ENCODE results near the gene DAB2IP. TPM values are rescaled to one million over a fixed set of nuclear protein-coding genes. Genes with fewer than 3 reads are reported as not detected.

DAB2IP gene
- total and polyA plus RNA-seq, 2 donors from 2014 or later: 33.8 to 105 TPM

DNA sequence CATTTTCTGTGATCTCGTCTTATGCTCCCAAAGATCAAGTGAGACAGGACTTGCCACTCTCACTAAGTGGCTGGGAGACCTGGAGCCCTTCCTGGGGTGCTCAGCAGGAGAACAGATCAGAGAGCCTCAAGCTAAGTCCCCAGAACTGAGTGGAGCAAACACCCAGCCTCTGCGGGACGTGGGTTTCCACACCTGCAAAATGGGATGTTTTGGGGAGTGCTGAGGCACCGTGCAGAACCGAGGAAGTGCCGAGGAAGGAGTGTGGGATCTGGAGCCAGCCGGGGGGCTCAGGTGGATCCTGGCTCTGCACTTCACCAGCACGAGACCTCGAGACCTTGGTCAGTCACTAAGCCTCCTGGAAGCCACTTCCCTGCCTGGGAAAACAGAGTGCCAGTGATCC, 166.0 kb downstream of the DAB2IP start:
- H3K27me3 ChIP-seq (ENCODE audit: control insufficient read depth, insufficient read depth, low read length): no peaks in the 10 kb centered on the region
- DNase-seq (no peak), FAIRE-seq (no peak)
- no peak overlapping the region for H3K27ac ChIP-seq (ENCODE audit: low read depth in 2 of 2, low read length in 2 of 2)
- H3K9ac ChIP-seq (ENCODE audit: low read length in 3 of 3): no peak overlapping the region
- no peaks in the 10 kb centered on the region for H3K36me3 ChIP-seq (ENCODE audit: control insufficient read depth in 2 of 3, insufficient read depth in 3 of 3, low read length in 3 of 3)
- TF ChIP-seq, protein P1, sequence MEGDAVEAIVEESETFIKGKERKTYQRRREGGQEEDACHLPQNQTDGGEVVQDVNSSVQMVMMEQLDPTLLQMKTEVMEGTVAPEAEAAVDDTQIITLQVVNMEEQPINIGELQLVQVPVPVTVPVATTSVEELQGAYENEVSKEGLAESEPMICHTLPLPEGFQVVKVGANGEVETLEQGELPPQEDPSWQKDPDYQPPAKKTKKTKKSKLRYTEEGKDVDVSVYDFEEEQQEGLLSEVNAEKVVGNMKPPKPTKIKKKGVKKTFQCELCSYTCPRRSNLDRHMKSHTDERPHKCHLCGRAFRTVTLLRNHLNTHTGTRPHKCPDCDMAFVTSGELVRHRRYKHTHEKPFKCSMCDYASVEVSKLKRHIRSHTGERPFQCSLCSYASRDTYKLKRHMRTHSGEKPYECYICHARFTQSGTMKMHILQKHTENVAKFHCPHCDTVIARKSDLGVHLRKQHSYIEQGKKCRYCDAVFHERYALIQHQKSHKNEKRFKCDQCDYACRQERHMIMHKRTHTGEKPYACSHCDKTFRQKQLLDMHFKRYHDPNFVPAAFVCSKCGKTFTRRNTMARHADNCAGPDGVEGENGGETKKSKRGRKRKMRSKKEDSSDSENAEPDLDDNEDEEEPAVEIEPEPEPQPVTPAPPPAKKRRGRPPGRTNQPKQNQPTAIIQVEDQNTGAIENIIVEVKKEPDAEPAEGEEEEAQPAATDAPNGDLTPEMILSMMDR (IDR thresholded peaks at IDR 0.05; ENCODE audit: borderline replicate concordance, extremely low read depth, insufficient read depth): no peak
- H3K4me1 ChIP-seq (ENCODE audit: control insufficient read depth in 2 of 3, insufficient read depth in 2 of 3, low read depth in 1 of 3, low read length in 3 of 3): no peaks in the 10 kb centered on the region
- intact Hi-C loops (cut with DNase I): no loop called here
- no peaks in the 10 kb centered on the region for H3K9me3 ChIP-seq (ENCODE audit: control insufficient read depth in 2 of 3, insufficient read depth in 1 of 3, low read length in 3 of 3)
- H3K4me3 ChIP-seq (ENCODE audit: low read length in 3 of 3): no peak overlapping the region

DNA sequence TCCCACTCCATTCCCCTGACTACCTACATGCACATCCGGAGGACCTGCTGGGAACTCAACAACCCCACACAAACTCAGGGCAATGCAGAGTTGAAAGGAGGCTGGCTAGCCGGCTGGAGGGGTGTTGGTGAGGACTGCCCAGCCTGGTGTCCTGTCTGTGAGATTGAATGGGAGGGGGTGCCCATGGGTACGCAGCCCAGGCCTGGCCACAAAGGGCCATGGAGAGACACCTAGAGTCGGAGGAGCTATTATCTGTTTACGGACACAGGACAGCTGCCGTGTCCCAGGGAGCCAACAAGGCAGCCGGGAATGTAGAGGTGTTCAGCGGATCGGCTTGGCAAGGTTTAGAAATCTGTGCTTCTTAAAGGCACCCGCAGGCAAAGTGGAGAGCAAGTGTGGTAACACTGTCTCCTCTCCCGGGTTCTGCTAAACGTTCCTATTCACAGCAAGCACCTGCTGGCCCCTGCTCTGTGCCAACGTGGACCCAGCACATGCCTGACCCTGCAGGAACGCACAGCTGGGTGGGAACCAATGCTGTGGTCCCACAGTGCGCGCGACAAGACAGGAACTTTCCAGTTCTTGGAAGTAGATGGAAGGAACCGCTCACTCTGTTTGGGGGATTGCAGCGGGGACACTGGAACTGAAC, 166.7 kb downstream of the DAB2IP start:
- no peak overlapping the region for H3K4me3 ChIP-seq (ENCODE audit: low read length in 3 of 3)
- intact Hi-C loops (cut with DNase I): no loop called here
- no peaks in the 10 kb centered on the region for H3K9me3 ChIP-seq (ENCODE audit: control insufficient read depth in 2 of 3, insufficient read depth in 1 of 3, low read length in 3 of 3)
- H3K27ac ChIP-seq (ENCODE audit: low read depth in 2 of 2, low read length in 2 of 2): no peak overlapping the region
- TF ChIP-seq, protein P1 (IDR thresholded peaks at IDR 0.05; ENCODE audit: borderline replicate concordance, extremely low read depth, insufficient read depth): no peak
- peak in 1 of 5 donors; percentile 37 for DNase-seq
- H3K9ac ChIP-seq (ENCODE audit: low read length in 3 of 3): no peak overlapping the region
- no peak for FAIRE-seq
- no peaks in the 10 kb centered on the region for H3K36me3 ChIP-seq (ENCODE audit: control insufficient read depth in 2 of 3, insufficient read depth in 3 of 3, low read length in 3 of 3)
- H3K4me1 ChIP-seq (ENCODE audit: control insufficient read depth in 2 of 3, insufficient read depth in 2 of 3, low read depth in 1 of 3, low read length in 3 of 3): no peaks in the 10 kb centered on the region
- H3K27me3 ChIP-seq (ENCODE audit: control insufficient read depth, insufficient read depth, low read length): no peaks in the 10 kb centered on the region

DNA sequence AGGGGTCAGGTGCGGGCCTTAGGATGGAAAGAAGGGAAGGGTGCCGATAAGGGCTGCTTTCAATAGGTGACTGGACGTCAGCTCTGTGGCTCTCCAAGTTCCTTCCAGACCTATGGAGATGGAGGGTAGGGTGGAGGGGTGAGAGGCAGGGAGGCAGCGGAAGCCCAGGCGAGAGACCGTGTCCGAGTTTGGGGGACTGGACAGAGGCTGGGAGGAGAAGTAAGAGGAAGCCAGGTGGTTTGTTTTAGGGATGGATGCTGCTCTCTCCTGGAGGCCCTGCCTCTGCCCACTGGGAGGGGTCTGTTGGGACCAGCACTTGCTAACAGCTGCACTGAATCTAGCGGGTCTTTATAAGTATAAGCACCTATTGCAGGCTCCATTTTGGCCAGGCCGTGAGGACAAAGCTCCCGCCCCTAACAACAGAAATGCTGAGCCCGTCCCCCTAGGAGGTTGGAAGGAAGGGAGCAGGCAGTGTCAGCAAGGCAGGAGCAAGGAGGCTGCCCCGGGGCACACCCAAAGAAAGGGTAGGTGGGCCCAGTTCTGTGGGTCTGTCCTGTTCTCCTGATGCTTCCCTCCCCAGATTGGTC, 167.5 kb downstream of the DAB2IP start:
- Histone ChIP-seq H3K4me1 (ENCODE audit: control insufficient read depth in 2 of 3, insufficient read depth in 2 of 3, low read depth in 1 of 3, low read length in 3 of 3) (no peaks in the 10 kb centered on the region), H3K36me3 (ENCODE audit: control insufficient read depth in 2 of 3, insufficient read depth in 3 of 3, low read length in 3 of 3) (no peaks in the 10 kb centered on the region), H3K27ac (ENCODE audit: low read depth in 2 of 2, low read length in 2 of 2) (no peak overlapping the region), H3K9me3 (ENCODE audit: control insufficient read depth in 2 of 3, insufficient read depth in 1 of 3, low read length in 3 of 3) (no peaks in the 10 kb centered on the region), H3K9ac (ENCODE audit: low read length in 3 of 3) (no peak overlapping the region), H3K4me3 (ENCODE audit: low read length in 3 of 3) (no peak overlapping the region), H3K27me3 (ENCODE audit: control insufficient read depth, insufficient read depth, low read length) (no peaks in the 10 kb centered on the region)
- no peak for FAIRE-seq
- TF ChIP-seq, protein P1 (IDR thresholded peaks at IDR 0.05; ENCODE audit: borderline replicate concordance, extremely low read depth, insufficient read depth): no peak
- no peak for DNase-seq
- intact Hi-C loops (cut with DNase I): no loop called here

All from kidney (tissue), 14 donors.